Measurements from ENCODE around the gene INHBB. TPM values are rescaled to one million over a fixed set of nuclear protein-coding genes. Genes with fewer than 3 reads are reported as not detected.
"Not testable (repeated sequence)": the region's sequence is repeated elsewhere in the genome, so short reads cannot be mapped to it uniquely, and the experiment has no call there.

INHBB gene
- total and polyA plus RNA-seq, 11 donors, result 0.70 to 38.0 (median 2.8) TPM

DNA sequence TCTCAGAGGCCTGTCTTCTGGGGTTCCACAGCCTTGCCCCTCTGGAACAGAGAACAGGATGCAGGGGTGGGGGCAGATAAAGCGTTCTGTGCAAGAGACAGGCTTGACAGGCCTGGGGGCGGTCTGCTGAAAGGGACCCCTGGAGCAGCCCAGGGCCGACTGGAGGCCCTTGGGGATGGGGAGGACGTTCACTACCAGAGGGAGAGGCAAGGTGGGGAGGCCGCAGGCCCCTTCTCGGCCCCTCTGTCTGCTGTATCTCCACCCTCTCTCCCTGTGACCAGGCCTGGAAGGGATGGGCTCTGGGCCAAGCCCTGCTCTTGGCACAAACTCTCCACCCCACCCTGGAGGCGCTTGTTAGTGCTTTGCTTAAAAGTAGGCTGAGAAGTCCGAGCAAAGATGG lies 27.3 kb upstream of the INHBB start:
- Histone ChIP-seq H3K9me3 (no peaks in the 10 kb centered on the region), H3K4me3 (no peak overlapping the region), H3K4me1 (peaks cover 0 to 32% (median 15%) of the 10 kb centered on the region in 12 donors), H3K27me3 (no peaks in the 10 kb centered on the region), H3K36me3 (no peaks in the 10 kb centered on the region), H3K27ac (no peak overlapping the region)
- DNase-seq, result peak in 4 of 5 donors; percentile 58 to 62 (median 60)
- 42 to 52% (median 45%) methylated on average over 5 to 8 of the region's 8 CpGs for WGBS, 4 donors
- intact Hi-C loops (cut with DNase I), result loop anchor here in 8 of 10 donors (5.0 to 10.0 kb wide), 6 partner anchors 64 to 564 kb away; partner anchors contain the start of genes TMEM185B (in 3 of the 8), RALB (in 2 of the 8) and PTPN4 (in 1 of the 8)
- peak; percentile 15 to 69 (median 58) for ATAC-seq
- TF ChIP-seq POLR2A (IDR thresholded peaks at IDR 0.05), result no peak

DNA sequence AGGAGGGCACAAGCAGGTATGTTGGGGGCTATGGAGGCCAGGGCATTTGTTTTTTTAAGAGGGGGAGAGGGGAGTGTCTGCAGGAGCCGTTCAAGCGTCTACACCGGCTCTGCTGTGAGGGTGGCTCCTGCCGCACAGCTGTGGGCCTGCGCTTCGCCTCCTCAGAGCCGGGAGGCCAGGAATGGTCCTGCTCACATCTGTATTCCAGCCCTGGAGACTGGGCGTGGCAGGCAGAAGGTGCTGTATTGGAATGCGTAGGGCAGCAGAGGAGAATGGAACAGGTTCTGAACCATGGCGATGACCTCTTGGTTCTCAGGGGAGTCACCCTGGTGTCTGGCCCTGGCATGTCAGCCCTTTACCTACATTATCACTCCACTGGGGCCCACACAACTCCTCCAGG lies 26.8 kb upstream of the INHBB start:
- intact Hi-C loops (cut with DNase I), result loop anchor here in 8 of 10 donors (5.0 to 10.0 kb wide), 6 partner anchors 64 to 564 kb away; partner anchors contain the start of genes TMEM185B (in 3 of the 8), RALB (in 2 of the 8) and PTPN4 (in 1 of the 8)
- WGBS, 4 donors, result 66 to 80% (median 73%) methylated on average over 10 of the region's 10 CpGs
- Histone ChIP-seq H3K36me3 (no peaks in the 10 kb centered on the region), H3K9me3 (no peaks in the 10 kb centered on the region), H3K27me3 (no peaks in the 10 kb centered on the region), H3K4me3 (no peak overlapping the region), H3K27ac (peak overlapping the region in 1 of 12 donors; percentile 29), H3K4me1 (peaks cover 0 to 34% (median 14%) of the 10 kb centered on the region in 12 donors)
- no peak for DNase-seq
- ATAC-seq, result no peak
- TF ChIP-seq POLR2A (IDR thresholded peaks at IDR 0.05), result no peak
- TF ChIP-seq, protein P1, sequence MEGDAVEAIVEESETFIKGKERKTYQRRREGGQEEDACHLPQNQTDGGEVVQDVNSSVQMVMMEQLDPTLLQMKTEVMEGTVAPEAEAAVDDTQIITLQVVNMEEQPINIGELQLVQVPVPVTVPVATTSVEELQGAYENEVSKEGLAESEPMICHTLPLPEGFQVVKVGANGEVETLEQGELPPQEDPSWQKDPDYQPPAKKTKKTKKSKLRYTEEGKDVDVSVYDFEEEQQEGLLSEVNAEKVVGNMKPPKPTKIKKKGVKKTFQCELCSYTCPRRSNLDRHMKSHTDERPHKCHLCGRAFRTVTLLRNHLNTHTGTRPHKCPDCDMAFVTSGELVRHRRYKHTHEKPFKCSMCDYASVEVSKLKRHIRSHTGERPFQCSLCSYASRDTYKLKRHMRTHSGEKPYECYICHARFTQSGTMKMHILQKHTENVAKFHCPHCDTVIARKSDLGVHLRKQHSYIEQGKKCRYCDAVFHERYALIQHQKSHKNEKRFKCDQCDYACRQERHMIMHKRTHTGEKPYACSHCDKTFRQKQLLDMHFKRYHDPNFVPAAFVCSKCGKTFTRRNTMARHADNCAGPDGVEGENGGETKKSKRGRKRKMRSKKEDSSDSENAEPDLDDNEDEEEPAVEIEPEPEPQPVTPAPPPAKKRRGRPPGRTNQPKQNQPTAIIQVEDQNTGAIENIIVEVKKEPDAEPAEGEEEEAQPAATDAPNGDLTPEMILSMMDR (IDR thresholded peaks at IDR 0.05), result no peak

DNA sequence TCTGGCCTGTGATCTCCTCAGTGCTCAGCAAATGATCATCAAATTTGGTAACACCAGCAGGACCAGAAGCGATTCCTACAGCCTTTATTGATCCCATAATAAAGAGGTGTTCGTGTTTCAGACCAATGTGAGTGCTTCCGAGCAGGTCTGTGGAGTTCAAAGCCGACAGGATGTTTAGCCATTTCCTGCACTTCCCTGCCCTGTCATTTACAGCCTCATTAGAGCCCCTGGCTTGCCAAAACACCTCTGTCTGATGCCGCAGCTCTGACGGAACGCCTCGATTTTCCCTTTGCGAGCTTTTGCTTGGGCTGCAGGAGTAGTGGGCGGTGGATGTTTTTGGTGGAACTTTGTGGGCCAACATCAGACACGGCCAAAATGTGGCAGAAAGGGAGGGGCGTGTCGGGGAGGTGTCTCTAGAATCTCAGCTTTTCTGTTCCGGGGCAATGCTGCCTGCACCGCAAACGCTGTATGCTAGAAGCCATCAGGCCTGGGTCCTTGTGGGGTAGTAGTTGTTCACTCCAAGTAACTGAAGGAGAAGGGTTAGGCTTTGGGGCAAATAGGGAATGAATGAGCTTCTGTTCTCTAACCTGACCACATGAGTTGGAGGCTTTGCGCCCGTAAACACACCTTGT lies 26.1 kb upstream of the INHBB start:
- WGBS, 4 donors, result 70 to 82% (median 77%) methylated on average over 18 of the region's 18 CpGs
- ATAC-seq (no peak), DNase-seq (no peak)
- intact Hi-C loops (cut with DNase I), result loop anchor here in 8 of 10 donors (5.0 to 10.0 kb wide), 6 partner anchors 65 to 565 kb away; partner anchors contain the start of genes TMEM185B (in 3 of the 8), RALB (in 2 of the 8) and PTPN4 (in 1 of the 8)
- H3K27me3 ChIP-seq, result no peaks in the 10 kb centered on the region
- no peaks in the 10 kb centered on the region for H3K36me3 ChIP-seq
- no peak overlapping the region for H3K27ac ChIP-seq
- H3K4me1 ChIP-seq, result peaks cover 0 to 37% (median 14%) of the 10 kb centered on the region in 12 donors
- H3K4me3 ChIP-seq, result no peak overlapping the region
- TF ChIP-seq, protein P1 (IDR thresholded peaks at IDR 0.05), result no peak
- TF ChIP-seq POLR2A (IDR thresholded peaks at IDR 0.05), result no peak
- H3K9me3 ChIP-seq, result no peaks in the 10 kb centered on the region

DNA sequence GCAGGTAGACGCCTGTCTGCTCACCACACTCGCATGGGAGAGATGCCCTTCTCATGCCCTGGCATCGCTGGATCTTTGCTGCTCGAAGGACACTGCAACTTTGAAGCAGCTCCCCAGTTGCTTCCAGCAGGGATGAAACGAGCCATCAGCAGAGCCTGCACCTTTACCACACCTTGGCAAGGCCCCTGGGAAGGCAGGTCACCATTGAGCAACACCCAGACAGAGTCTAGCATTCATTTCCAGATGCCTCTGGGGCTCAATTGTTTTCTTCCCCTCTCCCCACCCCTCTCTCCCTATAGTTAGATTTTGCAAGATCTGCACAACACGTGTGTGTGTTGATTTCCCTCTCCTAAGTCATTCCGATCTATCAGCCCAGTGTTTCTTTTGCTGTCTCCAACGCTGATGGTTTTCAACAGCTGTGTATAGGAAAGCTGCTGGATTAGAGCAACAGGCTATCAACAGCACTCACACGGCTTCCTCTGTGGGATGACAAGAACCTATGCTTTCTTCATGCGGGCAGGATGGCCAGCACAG lies 25.6 kb upstream of the INHBB start:
- no peak overlapping the region for H3K4me3 ChIP-seq
- H3K27ac ChIP-seq, result no peak overlapping the region
- H3K4me1 ChIP-seq, result peaks cover 0 to 37% (median 14%) of the 10 kb centered on the region in 12 donors
- H3K27me3 ChIP-seq, result no peaks in the 10 kb centered on the region
- WGBS, 4 donors, result 77 to 86% (median 84%) methylated on average over 7 to 10 of the region's 10 CpGs
- TF ChIP-seq, protein P1 (IDR thresholded peaks at IDR 0.05), result no peak
- TF ChIP-seq POLR2A (IDR thresholded peaks at IDR 0.05), result no peak
- no peak for ATAC-seq
- intact Hi-C loops (cut with DNase I), result no loop called here
- DNase-seq, result peak in 1 of 5 donors; percentile 3
- H3K9me3 ChIP-seq, result no peaks in the 10 kb centered on the region
- no peaks in the 10 kb centered on the region for H3K36me3 ChIP-seq

DNA sequence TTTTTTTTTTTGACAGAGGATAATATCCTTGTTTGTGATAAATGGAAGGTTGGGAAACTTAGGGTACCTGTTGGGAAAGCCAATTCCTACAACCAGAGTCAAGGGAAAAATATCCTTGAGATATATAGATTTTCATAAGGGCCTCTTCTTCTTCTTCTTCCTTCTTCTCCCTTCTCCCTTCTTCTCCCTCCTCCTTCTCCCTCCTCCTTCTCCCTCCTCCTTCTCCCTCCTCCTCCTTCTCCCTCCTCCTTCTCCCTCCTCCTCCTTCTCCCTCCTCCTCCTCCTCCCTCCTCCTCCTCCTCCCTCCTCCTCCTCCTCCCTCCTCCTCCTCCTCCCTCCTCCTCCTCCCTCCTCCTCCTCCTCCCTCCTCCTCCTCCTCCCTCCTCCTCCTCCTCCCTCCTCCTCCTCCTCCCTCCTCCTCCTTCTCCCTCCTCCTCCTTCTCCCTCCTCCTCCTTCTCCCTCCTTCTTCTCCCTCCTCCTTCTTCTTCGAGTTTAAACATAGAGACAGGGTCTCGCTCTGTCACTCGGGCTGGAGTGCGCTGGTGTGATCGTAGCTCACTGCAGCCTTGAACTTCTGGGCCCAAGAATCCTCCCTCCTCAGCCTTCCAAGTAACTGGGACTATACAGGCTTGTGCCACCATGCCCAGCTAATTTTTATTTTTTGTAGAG lies 24.9 kb upstream of the INHBB start:
- H3K4me3 ChIP-seq; H3K9me3 ChIP-seq; H3K27me3 ChIP-seq; ATAC-seq; H3K36me3 ChIP-seq; intact Hi-C loops (cut with DNase I); H3K27ac ChIP-seq: not testable (repeated sequence)
- 87 to 97% (median 93%) methylated on average over 5 of the region's 5 CpGs for WGBS, 4 donors
- DNase-seq, result peak in 1 of 5 donors; percentile 5
- peaks cover 0 to 37% (median 14%) of the 10 kb centered on the region in 12 donors for H3K4me1 ChIP-seq

Data from heart left ventricle (tissue), 16 donors.